NCI-H2171 (cell line): Measurements from ENCODE around the gene GSTM3.
"Not testable (repeated sequence)": the region's sequence is repeated elsewhere in the genome, so short reads cannot be mapped to it uniquely, and the experiment has no call there.

ENCODE experiments used
- DNase-seq: peaks from one replicate; lab custom pipeline; 2025; lab: John Stamatoyannopoulos, UW

GSTM3 gene

DNA sequence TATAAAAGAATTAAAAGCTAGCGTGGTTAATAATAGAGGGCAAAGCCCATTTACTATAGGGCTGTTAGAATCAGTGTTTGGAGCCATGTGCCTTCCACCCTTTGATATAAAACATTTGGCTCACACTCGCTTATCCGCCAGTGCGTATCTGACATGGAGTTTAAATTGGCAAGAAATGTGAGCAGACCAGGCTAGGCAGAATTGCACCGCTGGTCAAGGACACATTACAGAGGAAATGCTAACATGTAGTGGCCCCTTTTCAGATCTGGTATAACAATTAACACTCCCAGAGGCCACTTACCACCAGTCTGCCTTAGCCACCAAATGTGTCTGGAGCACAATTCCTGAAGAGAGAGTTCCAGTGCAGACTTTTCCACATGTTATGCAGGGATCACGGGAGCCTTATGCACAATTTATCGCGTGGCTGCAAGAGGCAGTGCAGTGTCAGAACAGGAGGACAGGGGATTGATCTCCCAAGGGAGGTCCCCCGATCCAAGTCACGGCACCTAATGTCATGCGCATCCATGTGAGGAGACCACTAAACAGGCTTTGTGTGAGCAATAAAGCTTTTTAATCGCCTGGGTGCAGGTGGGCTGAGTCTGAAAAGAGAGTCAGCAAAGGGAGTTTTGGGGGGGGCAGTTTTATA is 14.0 kb downstream of the GSTM3 start:
- no peak for DNase-seq

- no peak for DNase-seq
Observed at GRCh38 chr1:109726007-109726406, 14.8 kb downstream of the GSTM3 start.

- DNase-seq, result no peak
Observed at GRCh38 chr1:109725510-109725909, 15.3 kb downstream of the GSTM3 start.

DNA sequence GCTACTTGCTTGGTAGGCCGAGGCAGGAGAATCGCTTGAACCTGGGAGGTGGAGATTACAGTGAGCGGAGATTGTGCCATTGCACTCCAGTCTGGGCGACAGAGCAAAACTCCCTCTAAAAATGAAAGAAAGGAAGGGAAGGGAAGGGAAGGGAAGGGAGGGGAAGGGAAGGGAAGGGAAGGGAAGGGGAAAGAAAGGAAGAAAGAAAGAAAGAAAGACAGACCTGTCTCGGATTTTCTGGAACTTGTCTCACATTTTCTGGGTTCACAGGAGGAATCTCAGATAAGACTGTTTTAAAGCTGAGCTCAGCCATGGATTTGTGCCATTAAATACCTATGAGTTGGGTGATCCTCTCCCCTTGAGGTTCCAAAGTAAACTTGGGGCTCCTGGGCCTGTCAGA is 15.9 kb downstream of the GSTM3 start:
- DNase-seq, result no peak

DNA sequence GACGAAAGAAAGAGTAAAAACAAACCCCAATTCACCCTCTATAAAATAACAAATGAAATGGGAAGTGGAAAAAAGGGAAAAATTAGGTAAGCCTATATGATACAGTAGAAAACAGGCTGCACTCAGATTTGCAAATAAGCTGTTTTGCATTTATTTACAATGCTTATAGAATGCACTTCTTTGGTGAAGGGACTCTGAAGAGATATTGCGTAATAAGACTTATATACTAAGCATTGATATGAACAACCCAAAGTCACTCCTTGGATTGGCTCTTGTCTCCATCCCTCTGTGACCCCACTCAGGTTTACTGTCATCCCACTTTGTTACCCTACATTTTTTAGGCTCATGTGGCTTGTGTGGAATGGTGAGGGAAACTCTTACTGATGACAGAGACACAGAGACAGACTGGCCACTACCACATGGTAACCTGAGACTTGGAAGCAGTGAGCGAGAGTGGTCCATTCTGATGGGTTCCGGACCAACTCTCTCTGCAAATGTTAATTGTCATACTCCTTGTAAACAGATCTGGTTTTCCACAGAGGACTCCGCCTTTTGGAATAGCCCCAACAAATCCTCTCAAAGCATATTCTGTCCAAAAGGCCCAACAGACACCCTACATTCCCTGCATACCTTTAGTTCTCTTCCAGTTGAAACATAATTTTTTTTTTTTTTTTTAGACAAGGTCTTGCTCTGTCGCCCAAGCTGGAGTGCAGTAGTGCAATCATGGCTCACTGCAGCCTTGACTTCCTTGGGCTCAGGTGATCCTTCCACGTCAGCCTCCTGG is 17.7 kb downstream of the GSTM3 start:
- no peak for DNase-seq

- DNase-seq, result no peak
Observed at GRCh38 chr1:109721971-109722370, 18.9 kb downstream of the GSTM3 start.

GRCh38 chr1:109721042-109721441 is 19.8 kb downstream of the GSTM3 start:
- DNase-seq, result no peak

GRCh38 chr1:109719337-109719837 is 21.5 kb downstream of the GSTM3 start:
- DNase-seq, result no peak

DNA sequence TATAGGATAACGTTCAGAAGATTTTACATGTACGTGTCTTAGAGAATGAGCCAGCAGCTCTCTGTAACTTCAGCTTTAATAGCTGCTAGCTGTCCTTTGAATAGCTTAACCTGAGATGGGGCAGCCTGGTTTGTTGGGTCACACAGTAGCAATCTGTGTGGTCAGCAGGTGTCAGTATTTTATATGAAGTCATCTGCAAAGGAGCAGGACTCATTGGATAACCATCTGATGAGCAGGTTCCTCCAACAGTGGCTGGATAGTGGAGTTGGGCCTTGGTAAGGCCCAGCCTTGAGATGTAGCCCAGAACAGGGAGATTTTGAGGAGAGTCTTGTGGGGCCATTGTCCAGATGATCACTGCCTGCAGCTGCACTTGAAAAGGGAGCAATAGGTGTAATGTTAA is 22.3 kb downstream of the GSTM3 start:
- no peak for DNase-seq

- DNase-seq, result no peak
Observed at GRCh38 chr1:109717729-109718128, 23.1 kb downstream of the GSTM3 start.

DNA sequence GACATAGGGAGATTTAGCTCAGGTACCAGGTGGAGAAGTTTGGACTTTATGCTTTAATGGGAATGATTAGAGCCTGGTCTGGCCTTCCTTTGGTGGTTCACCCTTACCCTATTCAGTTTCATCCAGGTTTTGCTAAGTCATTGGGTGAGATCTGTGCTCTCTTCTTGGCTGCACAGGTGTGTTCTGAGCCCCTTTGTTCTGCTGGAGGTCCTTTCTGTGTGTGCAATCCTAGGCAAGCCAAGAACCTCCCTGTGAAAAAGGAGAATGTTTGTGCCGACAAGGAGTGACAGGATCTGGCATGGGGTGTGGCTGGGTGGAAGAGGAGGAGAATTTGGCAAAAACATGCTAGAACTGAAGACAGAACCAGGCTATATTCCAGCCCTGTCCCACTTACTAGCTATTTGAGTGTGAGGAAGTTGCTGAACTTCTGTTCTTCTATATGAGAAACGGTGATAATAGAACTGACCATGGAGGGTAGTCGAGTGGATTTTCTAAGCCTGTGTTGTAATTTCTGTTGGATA is 24.2 kb downstream of the GSTM3 start:
- DNase-seq, result no peak

DNA sequence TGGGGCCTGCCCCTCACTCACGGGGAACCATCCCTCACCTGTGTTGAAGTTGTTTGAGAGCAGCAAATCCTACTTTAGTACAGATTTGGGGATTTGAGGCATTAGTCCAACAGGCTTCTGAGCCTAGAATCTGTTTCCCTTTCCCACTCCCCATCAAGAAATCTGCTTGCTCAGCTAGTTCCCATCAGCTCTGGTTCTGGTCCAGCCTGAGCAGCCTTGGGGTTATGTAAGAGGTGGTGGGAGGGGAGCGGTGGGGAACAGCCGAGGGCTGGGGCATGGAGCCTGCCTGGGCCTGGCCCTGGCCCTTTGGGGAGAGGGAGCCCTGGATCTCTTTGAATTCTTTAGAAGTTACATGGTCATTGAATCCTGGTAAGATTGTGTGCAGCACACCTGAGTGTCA is 24.7 kb downstream of the GSTM3 start:
- DNase-seq, result no peak

DNA sequence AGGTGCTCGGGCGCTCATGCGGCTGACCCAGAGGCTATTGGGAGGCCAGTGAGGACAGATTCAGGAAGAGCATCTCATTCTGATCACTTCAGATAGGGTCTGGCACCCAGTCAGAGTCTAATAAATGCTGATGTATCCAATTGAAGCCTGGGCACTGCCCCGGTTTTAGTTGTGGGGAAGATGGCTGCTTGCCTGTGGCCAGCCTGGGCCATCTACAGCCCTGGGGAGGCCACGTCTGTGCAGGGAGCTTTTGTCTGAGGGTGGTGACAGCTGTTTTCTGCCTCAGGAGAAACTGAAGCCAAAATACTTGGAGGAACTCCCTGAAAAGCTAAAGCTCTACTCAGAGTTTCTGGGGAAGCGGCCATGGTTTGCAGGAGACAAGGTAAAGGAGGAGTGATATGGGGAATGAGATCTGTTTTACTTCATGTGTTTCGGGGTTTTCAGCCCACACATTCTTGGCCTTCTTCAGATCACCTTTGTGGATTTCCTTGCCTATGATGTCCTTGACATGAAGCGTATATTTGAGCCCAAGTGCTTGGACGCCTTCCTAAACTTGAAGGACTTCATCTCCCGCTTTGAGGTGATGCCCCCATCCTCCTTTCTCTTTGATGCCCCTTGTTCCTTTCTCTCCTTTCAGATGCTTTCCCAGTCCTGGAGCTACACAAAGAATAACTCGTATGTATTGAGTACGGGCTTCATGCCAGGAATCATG is 26.0 kb downstream of the GSTM3 start:
- no peak for DNase-seq

GRCh38 chr1:109713636-109714035 is 27.2 kb downstream of the GSTM3 start:
- no peak for DNase-seq

DNA sequence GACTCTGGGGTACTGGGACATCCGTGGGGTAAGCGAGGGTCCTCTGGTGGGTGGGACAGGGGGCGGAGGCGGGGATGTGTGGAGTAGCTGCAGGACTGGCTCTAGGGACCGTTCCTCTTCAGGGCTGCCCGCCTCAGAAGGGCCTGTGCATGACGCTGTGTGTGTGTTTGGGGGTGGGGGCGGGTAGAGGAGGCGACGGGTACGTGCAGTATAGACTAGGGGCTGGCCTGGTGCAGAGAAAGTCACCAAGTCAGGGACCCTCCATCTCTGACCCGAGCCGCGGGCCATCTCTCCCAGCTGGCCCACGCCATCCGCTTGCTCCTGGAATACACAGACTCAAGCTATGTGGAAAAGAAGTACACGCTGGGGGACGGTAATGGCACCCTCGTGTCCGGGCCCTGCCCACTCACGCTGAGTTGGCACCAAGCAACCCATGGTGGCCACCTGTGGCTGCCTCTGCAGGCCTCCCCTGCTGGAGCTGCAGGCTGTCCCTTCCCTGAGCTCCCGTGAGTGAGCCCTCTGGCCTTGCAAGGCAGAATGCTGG is 28.4 kb downstream of the GSTM3 start:
- no peak for DNase-seq

DNA sequence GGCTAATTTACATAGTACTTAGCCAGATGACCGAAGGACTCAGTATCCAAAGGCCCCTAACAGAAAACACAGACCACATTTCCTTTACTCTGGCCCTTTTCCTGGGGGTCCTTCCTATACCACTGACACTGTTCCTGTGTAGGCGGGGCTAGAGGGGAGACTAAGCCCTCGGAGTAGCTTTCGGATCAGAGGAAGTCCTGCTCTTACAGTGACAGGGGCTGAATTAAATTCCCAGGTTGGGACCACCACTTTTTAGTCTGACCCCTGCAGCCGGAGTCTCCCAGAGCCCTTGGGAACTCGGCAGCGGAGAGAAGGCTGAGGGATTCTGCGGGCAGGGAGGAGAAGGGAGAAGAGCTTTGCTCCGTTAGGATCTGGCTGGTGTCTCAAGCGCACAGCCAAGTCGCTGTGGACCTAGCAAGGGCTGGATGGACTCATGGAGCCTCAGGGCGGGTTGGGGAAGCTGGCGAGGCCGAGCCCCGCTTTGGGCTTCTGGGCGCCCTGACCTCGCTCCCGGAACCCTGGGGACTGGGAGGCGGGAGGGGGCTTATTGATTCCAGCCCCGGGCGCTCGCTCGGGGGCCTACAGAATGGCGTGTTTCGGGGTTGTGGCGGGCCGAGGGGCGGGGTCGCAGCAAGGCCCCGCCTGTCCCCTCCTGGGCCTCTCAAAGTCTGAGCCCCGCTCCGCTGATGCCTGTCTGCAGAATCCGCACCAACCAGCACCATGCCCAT is 29.1 kb downstream of the GSTM3 start, which contains the start of gene GSTM5:
GSTM5 (plus strand) TSS at position 659 of the 728 bp plus-strand sequence; CDS start at position 721, 62 bp downstream.
- DNase-seq, result not testable (repeated sequence)

DNA sequence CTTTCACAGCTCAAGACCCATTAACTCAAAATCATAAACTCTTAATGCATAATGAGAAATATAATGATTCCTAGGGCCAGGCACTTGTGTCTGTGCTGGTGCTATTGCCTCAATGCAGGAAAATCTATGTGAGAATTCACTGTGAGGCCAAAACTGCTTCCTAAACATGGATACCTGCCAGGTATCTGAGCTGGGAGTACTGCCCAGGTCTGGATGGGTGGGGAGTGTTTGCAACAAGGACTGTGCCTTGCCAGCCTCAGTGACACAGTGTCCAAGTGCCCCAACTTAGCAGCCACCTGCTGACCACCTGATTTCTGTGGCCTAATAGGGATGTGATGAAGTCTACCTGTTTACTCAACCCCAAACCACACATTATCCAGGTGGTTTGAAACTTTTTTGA is 31.0 kb downstream of the GSTM3 start:
- DNase-seq, result not testable (repeated sequence)

- not testable (repeated sequence) for DNase-seq
Observed at GRCh38 chr1:109708949-109709348, 31.9 kb downstream of the GSTM3 start.

GRCh38 chr1:109705411-109705810 is 35.4 kb downstream of the GSTM3 start:
- no peak for DNase-seq

GRCh38 chr1:109704173-109704572 is 36.7 kb downstream of the GSTM3 start:
- DNase-seq, result no peak

DNA sequence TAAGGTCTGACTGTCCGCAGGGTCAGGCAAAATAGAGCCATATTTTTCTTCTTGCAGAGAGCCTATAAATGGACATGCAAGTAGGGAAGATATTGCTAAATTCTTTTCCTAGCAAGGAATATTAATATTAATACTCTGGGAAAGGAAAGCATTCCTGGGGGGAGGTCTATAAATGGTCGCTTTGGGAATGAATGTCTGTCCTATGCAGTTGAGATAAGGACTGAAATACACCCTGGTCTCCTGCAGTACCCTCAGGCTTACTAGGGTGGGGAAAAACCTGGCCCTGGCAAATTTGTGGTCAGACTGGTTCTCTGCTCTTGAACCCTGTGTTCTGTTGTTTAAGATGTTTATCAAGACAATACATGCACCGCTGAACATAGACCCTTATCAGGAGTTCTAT is 37.9 kb downstream of the GSTM3 start:
- not testable (repeated sequence) for DNase-seq
